Omental fat pad (tissue), 4 donors: Measurements from ENCODE around the gene IFNG-AS1. TPM values are rescaled to one million over a fixed set of nuclear protein-coding genes. Genes with fewer than 3 reads are reported as not detected.

Source experiments
- ATAC-seq: fragments of 150-250 bp; one replicate; pipeline ENCODE4 v1.9.1; 2016; ENCODE audit warnings: mild to moderate bottlenecking, moderate library complexity; ENCODE audit not compliant: low FRiP score
- DNase-seq: peaks from one replicate; pipeline ENCODE4 v3.0.0-alpha.2; 2019; ENCODE audit warnings: low spot score
- total RNA-seq, 4 donors: library from RNA; depleted of rRNA; stranded (reverse); fragments of >200 nt; gene quantifications; one replicate each; pipeline ENCODE4 v1.1.0, GENCODE V29; 2016
- TF ChIP-seq, protein P1 (sequence below), 3 donors: fragments of 450-650 bp; IDR thresholded peaks; one replicate each; pipeline ENCODE4 v1.5.1; 2016 to 2017; ENCODE audit warnings: antibody characterized with exemption in 3 of 3, mild to moderate bottlenecking in 3 of 3, moderate library complexity in 2 of 3

IFNG-AS1 gene
- under 1 TPM in 2 of 4 donors, not detected in 2; 0.28 to 0.94 TPM for total RNA-seq

DNA sequence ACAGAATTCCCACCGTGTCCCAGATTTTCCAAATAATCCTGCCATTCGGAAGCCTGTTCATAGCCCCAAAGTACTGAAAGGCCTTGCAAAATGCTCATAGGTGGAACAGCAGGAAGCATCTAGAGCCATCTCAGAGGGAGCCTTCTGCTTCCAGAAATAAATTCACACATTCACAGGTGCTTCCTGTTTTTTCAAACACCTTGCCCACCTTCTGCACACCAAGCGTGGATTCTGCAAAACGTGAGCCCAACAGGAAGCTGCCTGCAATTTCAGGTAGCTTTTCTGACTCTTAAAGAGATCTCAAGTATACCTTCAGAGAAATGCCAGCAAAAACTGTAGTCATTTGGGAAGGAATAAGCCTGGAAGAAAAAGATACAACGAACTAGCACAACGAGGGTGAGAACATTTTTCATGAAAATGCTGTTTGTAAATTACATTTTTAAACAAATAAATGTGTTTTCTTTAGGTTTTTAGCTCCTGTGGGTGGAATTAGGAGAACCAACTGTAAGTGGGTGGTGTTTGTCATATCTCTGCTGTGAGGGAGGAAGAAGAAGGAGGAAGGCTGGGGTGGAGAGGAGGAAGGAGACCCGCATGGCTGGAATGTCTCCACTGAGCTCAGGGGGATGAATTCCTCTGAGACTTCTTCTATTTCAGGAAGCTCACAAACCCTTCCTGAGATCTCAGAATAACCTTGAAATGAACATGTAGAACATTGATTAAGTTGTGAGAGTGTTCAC, at the start of gene IFNG-AS1:
TSS of gene IFNG-AS1 (plus strand) at position 264 of the 737 bp plus-strand sequence.
- no peak for ATAC-seq
- no peak for DNase-seq
- TF ChIP-seq, protein P1, sequence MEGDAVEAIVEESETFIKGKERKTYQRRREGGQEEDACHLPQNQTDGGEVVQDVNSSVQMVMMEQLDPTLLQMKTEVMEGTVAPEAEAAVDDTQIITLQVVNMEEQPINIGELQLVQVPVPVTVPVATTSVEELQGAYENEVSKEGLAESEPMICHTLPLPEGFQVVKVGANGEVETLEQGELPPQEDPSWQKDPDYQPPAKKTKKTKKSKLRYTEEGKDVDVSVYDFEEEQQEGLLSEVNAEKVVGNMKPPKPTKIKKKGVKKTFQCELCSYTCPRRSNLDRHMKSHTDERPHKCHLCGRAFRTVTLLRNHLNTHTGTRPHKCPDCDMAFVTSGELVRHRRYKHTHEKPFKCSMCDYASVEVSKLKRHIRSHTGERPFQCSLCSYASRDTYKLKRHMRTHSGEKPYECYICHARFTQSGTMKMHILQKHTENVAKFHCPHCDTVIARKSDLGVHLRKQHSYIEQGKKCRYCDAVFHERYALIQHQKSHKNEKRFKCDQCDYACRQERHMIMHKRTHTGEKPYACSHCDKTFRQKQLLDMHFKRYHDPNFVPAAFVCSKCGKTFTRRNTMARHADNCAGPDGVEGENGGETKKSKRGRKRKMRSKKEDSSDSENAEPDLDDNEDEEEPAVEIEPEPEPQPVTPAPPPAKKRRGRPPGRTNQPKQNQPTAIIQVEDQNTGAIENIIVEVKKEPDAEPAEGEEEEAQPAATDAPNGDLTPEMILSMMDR (IDR thresholded peaks at IDR 0.05): no peak

DNA sequence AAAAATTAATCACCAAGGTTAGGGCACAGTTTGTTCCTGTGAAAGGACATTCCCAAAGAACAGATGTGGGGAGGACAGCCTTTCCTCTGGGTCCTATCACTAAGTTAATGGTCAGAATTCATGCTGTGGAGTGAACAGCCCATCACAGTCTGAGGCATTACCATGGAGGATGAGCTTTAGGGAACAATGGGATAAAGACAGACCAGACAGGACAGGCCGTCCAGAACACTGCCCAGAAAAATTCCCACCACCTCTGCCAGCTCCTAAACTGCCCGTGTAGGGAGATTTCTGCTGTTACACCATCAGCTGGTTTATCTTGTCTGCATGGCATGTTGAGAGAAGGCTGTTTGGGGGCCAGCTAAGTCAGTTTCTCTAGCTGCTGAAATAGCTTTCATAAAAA, 49.6 kb upstream of the IFNG-AS1 start:
- ATAC-seq (no peak), DNase-seq (no peak)
- TF ChIP-seq, protein P1 (IDR thresholded peaks at IDR 0.05): no peak

DNA sequence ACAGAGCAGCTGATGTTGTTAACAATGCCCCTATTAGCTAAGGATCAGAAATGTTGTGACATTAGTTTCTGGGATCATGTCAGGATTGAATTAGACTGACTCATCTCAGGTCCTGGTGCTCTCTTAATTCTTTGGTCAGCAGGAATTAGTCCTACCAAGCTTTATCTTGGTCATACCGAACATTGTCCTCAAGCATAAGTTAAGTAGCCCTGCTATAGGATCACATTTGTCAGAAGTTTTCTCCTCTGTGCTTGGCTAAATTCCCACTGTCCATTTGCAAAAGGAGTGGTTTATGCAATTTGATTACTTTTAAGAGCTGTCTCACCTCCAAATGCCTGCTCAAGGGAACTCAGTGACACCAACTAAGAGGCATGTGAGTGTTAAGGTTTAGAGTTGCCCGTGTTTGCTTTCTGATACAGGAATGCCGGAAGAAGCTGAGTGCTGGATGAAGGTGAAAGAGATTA, 48.4 kb upstream of the IFNG-AS1 start:
- TF ChIP-seq, protein P1 (IDR thresholded peaks at IDR 0.05): no peak
- ATAC-seq: no peak
- DNase-seq: no peak

DNA sequence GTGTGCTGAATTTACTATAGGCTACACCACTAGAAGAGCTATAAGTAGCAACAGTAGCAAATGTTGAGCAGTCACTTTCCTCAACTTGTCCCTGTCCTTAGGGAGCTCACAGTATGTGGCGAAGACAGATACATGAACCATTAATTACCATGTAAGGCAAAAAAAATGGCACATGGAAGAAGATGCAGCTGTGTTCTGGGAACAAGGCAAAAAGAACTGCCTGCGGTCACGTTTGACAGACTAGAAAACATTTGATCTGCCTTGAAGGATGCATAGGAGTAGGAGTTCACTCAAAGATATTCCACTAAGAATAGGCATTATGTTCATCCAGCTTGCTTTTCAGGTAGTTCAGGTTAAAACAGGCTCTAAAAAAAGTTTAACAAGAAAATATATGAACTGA, 46.5 kb upstream of the IFNG-AS1 start:
- TF ChIP-seq, protein P1 (IDR thresholded peaks at IDR 0.05): no peak
- ATAC-seq: no peak

DNA sequence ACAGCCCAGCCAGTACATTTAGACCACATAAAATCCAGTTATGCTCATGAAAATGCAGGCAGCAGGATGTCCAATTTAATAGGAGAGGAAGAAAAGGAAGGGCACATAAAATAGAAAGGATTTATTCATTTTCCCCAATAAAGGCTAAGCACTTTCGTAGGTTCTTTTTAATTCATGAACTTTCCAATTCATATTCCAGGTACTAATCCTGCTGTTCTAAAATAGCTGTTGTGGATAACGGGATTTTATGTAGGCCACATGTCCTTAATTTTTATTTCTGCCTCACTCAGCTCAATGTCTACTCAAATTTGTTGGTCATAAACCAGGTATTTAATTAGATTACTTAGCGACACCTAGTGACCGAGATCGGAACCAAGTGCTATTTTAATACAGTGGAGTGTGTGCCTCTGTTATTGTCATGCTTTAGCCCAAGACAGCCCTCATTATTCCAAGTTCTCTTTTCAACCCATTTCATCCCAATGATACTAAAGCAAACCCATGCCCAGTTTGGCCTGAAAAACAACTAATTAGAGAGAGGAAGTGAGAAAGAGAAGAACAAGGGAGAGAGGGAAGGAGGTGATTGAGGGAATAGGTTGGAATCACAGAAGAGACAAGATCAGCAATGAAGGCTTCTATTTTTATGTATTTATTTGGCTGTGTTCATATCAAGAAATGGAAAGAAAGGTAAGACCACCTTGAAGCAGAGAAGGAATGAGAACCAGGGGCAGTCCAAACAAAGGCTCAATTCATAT, 45.9 kb upstream of the IFNG-AS1 start:
- ATAC-seq: peak; percentile 82
- peak; percentile 86 for DNase-seq
- TF ChIP-seq, protein P1 (IDR thresholded peaks at IDR 0.05): no peak

More for the DNA sequence above, 46.5 kb upstream of the IFNG-AS1 start:
- DNase-seq: no peak

DNA sequence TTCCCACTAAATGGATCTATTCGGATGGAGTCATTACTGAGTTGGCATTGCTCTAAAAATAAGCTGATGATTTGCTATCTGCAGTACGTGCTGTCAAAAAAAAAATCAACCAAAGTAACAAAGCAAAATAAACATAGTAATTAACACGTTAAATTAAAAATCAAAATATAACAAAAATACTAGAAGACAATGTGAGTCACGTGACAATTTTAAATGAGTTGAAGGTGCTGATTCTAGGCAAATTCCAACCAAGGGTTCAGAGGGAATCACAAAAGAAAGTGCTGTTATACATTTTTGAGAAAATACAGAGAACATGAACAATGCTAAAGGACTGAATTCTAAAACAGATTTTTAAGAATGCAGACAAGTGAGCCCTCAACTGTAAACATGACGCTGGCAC, 45.2 kb upstream of the IFNG-AS1 start:
- DNase-seq (no peak), ATAC-seq (no peak)
- TF ChIP-seq, protein P1 (IDR thresholded peaks at IDR 0.05): no peak
